Non-pigmented ciliary epithelial cell (primary cell): ENCODE data around the gene XYLT1.

Source experiments
- DNase-seq: peaks from one replicate; pipeline ENCODE4 v3.0.0-alpha.2; 2010; ENCODE audit warnings: low read depth

Gene XYLT1

DNA sequence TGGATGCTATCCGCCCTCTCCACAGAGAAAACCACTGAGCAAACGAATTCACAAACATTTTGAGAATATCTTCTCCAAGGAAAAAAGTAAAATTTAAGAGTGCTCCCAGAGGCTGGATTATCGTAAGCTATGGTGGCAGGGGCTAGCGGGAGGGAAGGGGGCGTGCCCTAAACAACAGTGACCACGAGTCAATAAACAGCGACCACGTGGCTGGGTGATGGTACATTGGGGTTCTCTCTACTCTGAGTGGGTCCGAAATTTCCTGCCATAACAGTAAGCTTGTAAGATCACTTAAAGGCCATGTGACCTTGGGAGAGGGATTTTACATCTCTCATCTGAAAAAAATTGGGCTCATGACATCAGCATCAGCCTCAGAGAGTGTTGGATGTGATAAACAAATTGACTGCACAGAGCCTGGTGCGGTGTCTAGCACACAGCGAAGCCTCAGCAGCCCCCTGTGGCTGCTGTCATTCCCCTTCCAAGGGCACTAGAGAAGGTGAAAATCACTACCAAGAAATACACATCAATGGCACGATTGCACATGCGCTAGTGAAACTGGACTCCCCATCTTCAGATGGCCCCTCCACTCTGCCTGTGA is 213.2 kb downstream of the XYLT1 start:
- no peak for DNase-seq

DNA sequence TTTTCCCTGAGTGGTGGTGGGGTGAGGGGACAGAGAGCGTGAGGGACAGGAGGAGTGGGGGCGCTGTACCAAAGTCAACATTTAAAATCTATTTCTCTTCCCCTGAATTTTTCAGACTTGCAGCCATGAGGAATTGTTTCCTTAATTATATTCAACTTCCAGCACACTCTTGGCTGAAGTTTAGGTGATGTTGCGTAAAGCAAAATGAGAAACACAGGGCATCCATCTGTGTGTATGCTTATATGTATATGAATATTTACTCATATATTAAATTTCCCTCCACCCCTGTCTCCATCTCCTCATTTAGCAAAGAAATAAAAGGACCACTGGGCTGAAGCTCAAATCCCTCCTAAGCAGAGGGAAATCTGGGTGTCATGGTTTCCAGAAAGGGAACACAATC is 218.1 kb downstream of the XYLT1 start:
- DNase-seq: no peak

DNA sequence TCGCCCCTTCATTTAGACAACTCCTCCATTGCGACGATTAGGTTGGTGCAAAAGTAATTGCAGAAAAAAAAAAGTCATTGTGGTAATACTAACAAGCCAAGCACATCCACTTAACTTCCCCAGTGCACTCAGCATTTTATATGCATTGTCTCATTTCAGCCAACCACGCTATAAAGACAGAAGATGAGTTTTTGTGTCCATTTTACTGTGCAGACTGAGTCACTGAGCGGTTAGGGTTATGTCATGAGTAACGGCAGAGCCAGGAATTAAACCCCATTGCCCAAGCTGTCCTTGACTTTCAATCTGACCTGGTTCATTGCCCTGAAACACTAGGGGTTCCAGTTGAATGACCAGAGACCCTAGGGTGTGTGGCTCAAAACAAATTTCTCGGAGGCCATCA is 218.7 kb downstream of the XYLT1 start:
- no peak for DNase-seq

DNA sequence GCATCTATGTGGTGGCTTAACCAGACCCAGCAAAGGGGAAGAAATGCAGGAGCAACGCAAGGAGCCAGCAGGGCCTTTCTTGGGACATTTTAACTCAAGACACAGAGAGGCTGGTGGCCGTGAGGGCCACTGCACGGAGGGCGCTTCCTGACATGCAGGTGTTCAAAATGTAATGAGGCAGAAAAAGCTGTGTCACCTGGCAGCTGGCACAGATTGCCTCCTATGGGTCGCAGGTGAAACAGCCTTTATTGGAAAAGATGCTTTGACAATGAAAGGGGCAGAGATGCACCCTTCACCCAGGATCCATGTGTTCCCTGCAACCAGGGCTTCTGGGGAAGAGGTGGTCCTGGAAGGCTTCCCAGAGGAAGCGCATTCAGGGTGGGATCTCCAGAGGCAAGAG is 219.3 kb downstream of the XYLT1 start:
- DNase-seq: no peak

DNA sequence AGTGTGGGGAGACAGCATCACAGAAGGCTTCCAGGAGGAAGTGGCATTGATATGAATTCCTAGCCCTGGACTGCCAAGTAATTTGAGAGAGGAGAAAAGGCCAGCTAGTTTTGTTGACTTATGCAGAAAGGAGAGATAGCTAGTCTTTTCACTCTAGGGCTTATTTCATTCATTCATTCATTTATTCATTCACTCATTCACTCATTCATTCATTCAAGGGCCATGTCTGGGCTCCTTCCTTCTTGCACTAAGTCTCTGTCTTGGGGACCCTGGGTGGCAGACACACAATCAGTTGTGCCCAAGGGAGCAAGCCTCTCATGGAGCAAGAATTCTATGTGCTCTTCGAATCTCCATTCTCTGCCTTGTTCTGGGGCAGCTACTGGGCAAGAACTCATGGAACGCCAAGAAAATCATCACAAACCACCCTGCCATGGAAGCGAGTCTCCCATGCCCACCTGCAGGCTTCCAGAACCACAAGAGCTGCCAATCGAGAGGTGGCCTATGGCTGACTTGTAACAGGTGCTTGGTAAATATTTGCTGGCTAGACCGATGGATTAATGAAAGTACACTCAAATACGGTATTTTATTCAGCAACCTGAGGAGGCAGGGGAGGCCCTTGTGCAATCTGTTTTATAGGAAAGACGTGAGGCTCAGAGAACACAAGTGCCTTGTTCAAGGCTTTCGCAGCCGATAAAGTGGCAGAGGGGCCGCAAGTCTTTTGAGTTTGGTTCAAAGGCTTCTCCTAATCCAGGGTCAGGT is 223.6 kb downstream of the XYLT1 start:
- DNase-seq: no peak

DNA sequence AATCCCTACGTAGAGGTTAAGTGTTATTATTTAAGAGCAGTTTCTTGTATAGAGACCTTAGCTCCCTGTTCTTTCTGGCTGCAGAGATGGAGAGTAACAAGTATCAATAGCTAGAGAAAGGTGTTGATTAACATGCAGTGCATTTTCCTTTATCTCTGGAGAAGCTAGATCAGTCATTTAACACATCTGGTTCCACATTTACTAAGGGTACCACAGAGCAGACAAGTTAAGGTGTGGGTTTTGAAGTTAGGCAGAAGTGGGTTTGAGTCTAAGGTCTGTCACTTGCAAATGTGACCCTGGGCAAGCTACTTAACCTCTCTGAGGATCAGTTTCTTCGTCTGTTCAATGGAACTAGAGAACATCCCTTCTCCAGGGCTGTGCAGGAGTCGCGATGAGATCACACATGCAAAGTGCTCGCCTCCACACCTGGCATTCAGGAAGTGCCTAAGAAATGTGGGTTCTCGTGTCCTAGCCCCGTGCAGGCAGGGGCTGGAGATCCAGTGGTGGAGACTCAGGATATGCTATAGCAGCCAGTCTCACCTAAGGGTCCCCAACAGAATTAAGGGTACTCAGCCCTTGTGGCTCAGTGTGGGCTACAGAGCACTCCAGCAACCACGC is 224.4 kb downstream of the XYLT1 start:
- DNase-seq: no peak

- no peak for DNase-seq
Observed at GRCh38 chr16:17245776-17246175, 225.0 kb downstream of the XYLT1 start.

- DNase-seq: no peak
Observed at GRCh38 chr16:17244872-17245551, 225.7 kb downstream of the XYLT1 start.

DNA sequence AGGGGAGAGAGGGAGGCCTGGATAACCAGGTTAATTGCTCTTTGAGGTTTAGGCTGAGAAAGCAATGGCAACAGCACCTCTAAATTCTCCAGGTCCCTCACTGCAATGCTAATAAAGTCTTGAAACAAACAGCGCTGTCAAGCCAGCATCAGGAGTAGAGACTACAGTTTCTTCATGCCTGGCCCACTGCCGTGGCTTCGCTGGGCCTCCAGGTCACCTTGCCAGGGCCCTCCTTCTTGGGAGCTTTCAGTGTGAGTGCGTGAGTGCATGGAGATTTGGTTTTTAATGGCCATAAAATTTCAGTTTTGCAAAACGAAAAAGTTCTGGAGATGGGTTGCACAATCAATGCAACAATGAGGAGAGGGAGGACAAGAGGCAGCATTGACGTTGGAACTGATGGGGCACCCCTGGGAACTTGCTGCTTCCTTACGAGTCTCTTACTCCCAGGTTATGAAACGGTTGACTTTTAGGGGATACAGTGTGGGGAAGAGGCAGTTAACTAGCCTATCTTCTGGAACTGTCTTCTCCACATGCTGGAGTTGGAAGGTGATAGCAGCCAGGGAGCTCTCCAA is 229.4 kb downstream of the XYLT1 start:
- DNase-seq: no peak

GRCh38 chr16:17238285-17239028 is 232.3 kb downstream of the XYLT1 start:
- DNase-seq: no peak

GRCh38 chr16:17237350-17237944 is 233.3 kb downstream of the XYLT1 start:
- no peak for DNase-seq

- no peak for DNase-seq
Observed at GRCh38 chr16:17235147-17235815, 235.5 kb downstream of the XYLT1 start.

DNA sequence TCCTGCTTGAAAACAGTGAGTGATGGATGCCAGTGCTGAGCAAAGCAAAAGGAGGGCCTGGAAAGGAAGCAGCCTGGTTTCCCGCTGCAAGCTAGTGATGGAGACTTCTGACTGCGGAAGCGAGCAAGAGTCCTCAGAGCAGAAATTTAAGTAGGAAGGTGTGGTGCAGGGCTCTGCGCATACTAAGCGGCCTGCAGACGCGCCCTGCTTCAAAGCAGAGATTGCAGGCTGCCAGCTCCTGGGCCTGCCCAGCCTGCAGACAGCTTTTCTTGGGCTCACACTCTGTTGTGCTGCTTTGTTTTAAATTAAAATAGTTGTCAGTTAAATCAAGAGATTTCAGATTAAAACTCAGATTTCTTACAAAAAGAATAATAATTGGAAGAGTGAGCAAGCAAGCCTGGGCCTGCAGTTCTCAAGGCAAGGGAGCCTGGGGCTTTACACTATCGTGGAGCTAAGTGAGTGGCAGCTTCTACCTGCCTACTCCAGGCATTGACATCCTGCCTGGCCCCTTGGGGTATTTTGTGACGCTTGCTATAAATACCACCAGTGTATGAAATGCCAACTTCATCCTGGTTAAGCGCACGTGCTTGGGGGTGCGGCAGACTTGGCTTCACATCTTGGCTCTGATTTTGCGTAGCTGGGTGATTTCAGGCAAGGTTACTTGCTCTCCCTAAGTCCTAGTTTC is 237.3 kb downstream of the XYLT1 start:
- DNase-seq: no peak

DNA sequence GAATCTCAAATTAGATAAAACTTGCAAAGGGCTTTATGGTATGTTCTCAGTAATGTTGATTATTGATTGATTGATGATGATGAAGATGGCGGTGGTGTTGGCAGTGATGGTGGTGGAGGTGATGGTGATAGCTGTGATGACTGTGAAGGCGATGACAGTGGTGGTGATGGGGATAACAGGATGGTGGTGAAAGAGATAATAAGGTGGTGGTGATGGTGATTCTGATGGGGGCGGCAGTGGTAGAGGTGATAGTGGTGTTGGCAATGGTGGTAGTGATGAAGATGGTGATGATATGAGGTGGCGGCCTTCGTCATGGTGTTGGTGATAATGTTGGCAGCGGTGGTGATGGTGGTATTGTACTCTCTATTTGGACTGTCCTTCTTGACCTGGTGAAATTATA is 238.3 kb downstream of the XYLT1 start:
- DNase-seq: no peak

- DNase-seq: no peak
Observed at GRCh38 chr16:17231972-17232371, 238.8 kb downstream of the XYLT1 start.

DNA sequence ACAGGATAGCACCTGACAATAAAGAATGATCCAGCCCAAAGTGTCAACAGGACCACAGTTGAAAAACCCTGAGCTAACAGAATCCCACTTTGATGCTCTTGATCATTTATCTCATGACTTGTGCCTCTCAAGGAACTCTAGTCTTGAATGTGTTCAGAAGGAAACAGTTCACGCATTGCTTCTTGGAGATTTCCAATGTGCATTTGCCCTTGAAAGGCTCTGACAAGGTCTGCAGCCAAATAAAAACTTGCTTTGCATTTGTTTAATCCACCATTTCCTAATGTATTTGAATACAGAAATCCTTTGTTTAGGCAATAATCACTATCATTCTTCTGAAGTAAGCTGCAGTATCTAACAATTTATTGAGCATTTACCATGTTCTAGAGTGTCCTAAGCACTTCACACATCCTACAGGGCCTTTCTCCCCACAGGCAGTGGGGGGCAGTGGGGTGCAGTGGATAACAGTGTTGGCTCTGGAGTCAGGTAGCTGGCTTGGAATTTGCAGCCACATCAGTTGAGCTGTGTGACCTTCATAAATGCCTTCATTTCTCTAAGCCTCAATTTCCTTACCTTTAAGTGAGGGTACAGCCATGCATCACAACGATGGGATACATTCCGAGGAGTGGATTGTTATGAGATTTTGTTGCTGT is 239.7 kb downstream of the XYLT1 start:
- DNase-seq: no peak

DNA sequence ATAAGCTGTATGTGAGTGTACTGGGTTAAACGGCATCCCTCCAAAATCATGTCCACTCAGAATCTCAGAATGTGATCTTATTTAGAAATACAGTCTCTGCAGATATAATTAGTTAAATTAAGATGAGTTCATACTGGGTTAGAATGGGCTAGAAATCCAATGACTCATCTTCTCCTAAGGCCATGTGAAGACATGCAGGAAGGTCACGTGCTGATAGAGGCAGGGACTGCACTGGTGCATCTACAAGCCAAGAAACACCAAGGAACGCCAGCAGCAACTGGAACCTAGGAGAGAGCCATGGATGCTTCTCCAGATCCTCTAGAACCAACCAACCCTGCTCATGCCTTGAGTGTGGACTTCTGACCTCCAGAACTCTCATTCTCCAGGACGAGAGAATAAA is 241.0 kb downstream of the XYLT1 start:
- no peak for DNase-seq

- DNase-seq: no peak
Observed at GRCh38 chr16:17229131-17229530, 241.6 kb downstream of the XYLT1 start.

DNA sequence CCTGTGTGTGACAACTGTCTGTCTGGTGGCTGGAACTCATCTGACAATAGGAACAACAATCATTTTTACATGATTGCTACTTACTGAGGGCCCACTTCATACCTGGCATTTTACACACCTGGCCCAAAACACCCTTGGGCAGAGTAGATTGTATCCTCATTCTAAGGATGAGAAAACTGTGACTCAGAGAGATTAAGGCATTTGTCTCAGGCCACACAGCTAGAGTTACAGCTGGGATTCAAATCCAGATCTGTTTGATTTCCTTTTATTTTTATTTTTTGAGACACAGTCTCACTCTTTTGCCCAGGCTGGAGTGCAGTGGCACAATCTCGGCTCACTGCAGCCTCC is 242.1 kb downstream of the XYLT1 start:
- no peak for DNase-seq
